WTC11 (cell line): Measurements from ENCODE around the gene DNAJC12.

Experiments
- RELA ChIP-seq: sonication (generic); formaldehyde crosslinking; IDR thresholded peaks from 2 replicates; pipeline ENCODE4 v1.8.1; 2022; ENCODE audit warnings: missing genetic modification reagents, mild to moderate bottlenecking, borderline replicate concordance
- TCF7 ChIP-seq: sonication (generic); formaldehyde crosslinking; IDR thresholded peaks from 2 replicates; pipeline ENCODE4 v1.8.0; 2022; ENCODE audit warnings: mild to moderate bottlenecking, low read depth, missing genetic modification reagents, moderate library complexity
- ZNF263 ChIP-seq: sonication (generic); formaldehyde crosslinking; IDR thresholded peaks from 2 replicates; pipeline ENCODE4 v1.8.1; 2022; ENCODE audit warnings: low read depth, mild to moderate bottlenecking, moderate library complexity, missing genetic modification reagents
- TF ChIP-seq, protein P1 (sequence below): sonication (generic); formaldehyde crosslinking; IDR thresholded peaks from 2 replicates; pipeline ENCODE4 v1.8.1; 2022; ENCODE audit warnings: mild to moderate bottlenecking, moderate library complexity, missing genetic modification reagents

DNA sequence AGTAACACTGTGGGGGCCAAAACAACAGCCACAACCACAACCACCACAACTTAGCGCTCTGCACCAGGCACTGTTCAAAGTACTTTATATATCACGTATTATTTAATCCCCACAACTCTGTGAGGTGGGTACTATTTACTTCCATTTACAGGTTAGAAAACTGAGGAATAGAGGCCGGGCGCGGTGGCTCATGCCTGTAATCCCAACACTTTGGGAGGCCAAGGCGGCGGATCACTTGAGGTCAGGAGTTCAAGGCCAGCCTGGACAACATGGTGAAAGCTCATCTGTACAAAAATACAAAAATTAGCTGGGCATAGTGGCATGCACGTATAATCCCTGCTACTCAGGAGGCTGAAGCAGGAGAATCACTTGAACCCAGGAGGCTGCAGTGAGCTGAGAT, 3.6 kb downstream of the DNAJC12 start:
- TF ChIP-seq RELA (no peak), TCF7 (CRISPR knock-in tag) (no peak), ZNF263 (CRISPR knock-in tag) (no peak)
- TF ChIP-seq, protein P1, sequence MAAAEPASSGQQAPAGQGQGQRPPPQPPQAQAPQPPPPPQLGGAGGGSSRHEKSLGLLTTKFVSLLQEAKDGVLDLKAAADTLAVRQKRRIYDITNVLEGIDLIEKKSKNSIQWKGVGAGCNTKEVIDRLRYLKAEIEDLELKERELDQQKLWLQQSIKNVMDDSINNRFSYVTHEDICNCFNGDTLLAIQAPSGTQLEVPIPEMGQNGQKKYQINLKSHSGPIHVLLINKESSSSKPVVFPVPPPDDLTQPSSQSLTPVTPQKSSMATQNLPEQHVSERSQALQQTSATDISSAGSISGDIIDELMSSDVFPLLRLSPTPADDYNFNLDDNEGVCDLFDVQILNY (CRISPR knock-in tag) = no peak
